Measurements from ENCODE around the gene KRT72. TPM values are rescaled to one million over a fixed set of nuclear protein-coding genes. Genes with fewer than 3 reads are reported as not detected.

KRT72 gene
- total and polyA plus RNA-seq, 2 of the 13 experiments (the other 11 are each of a cell fraction or from before 2014, with no cell fraction given), result not detected

DNA sequence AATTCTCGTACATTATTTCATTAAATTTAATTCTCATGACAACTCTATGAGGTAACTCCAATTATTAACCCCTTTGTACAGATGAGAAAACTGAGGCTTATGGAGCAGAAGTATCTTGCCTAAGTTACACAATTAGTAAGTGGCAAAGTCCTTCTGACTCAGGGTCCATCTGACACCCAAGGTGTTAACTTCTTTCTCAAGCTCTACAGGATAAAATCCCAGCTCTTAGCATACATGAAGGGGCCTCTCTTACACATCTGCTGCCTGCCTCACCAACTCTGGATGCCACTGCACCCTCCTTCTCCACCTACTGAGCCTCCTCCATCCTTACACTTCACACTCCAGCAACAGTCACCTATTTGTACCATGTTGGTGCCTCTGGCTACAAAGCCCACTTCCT lies 4.3 kb upstream of the KRT72 start:
- no peak overlapping the region for H3K9ac ChIP-seq (ENCODE audit: insufficient read depth, low read depth, low read length)
- H3K4me2 ChIP-seq (ENCODE audit: low read depth, low read length), result no peak overlapping the region
- H3K9me3 ChIP-seq (ENCODE audit: low read length), result no peaks in the 10 kb centered on the region
- peaks cover 3 to 19% of the 10 kb centered on the region in 2 experiments; a peak in 3 of 5 replicates for H3K27me3 ChIP-seq (ENCODE audit: control insufficient read depth in 1 of 2, insufficient read depth in 2 of 2, low read length in 2 of 2)
- ChIA-PET CTCF (ENCODE audit: low intra/inter-chr PET ratio, low total read pairs) (no interaction called here), POLR2A (no interaction called here)
- no peak for DNase-seq (ENCODE audit: low spot score)
- no peak for FAIRE-seq
- no peaks in the 10 kb centered on the region for H3K36me3 ChIP-seq (replicated peaks in 1 of 2; ENCODE audit: control insufficient read depth in 1 of 2, insufficient read depth in 2 of 2, low read length in 2 of 2)
- in situ Hi-C loops (cut with HindIII; ENCODE audit: extremely low pct_ligation_motif_present, low pct_unique_long_range_greater_than_20kb), result no loop called here
- H3K4me3 ChIP-seq (replicated peaks in 1 of 3; ENCODE audit: insufficient read depth in 1 of 3, low read depth in 2 of 3, low read length in 3 of 3), result no peak overlapping the region
- intact Hi-C loops (cut with micrococcal nuclease; ENCODE audit: unreplicated experiment), result no loop called here
- H3K79me2 ChIP-seq (ENCODE audit: insufficient read depth, low read length), result no peaks in the 10 kb centered on the region
- no peak overlapping the region for H2AFZ ChIP-seq (ENCODE audit: low read length)
- H3K4me1 ChIP-seq (ENCODE audit: insufficient read depth, low read length), result no peaks in the 10 kb centered on the region
- TF ChIP-seq FOXO1 (CRISPR knock-in tag; IDR thresholded peaks at IDR 0.05) (no peak), MED8 (CRISPR knock-in tag; IDR thresholded peaks at IDR 0.05; ENCODE audit: insufficient replicate concordance) (no peak), ARNTL (CRISPR knock-in tag; IDR thresholded peaks at IDR 0.05) (no peak), RAD51 (IDR thresholded peaks at IDR 0.05; ENCODE audit: borderline replicate concordance) (no peak), ZEB1 (IDR thresholded peaks at IDR 0.05; ENCODE audit: insufficient replicate concordance, low read depth) (no peak), ZBTB8A (CRISPR knock-in tag; IDR thresholded peaks at IDR 0.05; ENCODE audit: borderline replicate concordance, low read depth) (no peak), TOPORS (CRISPR knock-in tag; IDR thresholded peaks at IDR 0.05) (no peak), SMARCE1 (IDR thresholded peaks at IDR 0.05; ENCODE audit: borderline replicate concordance) (no peak), JDP2 (CRISPR knock-in tag; IDR thresholded peaks at IDR 0.05; ENCODE audit: borderline replicate concordance) (no peak), RCOR2 (CRISPR knock-in tag; IDR thresholded peaks at IDR 0.05) (no peak)
- TF ChIP-seq, protein P1, sequence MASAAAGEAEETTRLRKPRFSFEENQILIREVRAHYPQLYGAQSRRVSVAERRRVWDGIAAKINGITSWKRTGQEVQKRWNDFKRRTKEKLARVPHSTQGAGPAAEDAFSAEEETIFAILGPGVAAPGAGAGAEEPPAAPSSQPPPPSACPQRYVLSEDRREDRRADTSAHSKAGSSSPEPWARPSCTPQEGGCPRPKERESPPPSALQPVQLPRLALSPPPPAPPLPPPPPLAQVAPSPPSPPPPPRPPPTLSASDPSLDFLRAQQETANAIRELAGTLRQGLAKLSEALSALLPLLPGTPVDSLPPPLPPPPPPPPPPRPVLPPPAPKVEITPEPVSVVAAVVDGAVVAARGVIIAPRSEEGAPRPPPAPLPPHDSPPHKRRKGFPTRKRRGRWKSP (CRISPR knock-in tag; IDR thresholded peaks at IDR 0.05), result no peak
- TF ChIP-seq, protein P2, sequence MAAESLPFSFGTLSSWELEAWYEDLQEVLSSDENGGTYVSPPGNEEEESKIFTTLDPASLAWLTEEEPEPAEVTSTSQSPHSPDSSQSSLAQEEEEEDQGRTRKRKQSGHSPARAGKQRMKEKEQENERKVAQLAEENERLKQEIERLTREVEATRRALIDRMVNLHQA (CRISPR knock-in tag; IDR thresholded peaks at IDR 0.05), result no peak
- no peaks in the 10 kb centered on the region for H4K20me1 ChIP-seq (ENCODE audit: insufficient read depth, low read length)
- 0% methylated on average over 1 of the region's 1 CpG for WGBS (ENCODE audit: low lambda C conversion rate)
- BruUV-seq (replicated peaks), result no TSS peak
- no peak for ATAC-seq
- no peak overlapping the region for H3K27ac ChIP-seq (ENCODE audit: extremely low read length, insufficient read depth, low read length)
